ENCODE measurements around the gene TMEM147.

DNA sequence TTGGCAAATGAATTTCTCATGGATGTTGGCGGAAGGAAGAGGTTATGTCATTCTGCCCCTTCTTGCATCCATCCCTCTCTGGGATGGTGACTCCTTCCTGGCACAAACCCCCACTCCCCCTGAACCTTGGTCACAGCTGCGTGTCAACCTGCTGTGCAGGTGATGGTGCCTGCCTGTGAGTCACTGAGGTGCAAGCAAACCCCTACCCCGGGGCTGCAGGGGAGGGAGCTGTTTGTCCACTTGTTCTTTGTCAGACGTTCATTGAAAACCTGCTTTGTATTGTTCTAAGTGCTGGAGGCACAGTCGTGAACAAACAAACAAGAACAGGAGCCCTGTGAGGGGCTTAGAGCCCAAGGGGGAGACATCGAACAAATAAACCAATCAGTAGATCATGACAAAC is 14.1 kb upstream of the TMEM147 start:
- TF ChIP-seq, protein P1, sequence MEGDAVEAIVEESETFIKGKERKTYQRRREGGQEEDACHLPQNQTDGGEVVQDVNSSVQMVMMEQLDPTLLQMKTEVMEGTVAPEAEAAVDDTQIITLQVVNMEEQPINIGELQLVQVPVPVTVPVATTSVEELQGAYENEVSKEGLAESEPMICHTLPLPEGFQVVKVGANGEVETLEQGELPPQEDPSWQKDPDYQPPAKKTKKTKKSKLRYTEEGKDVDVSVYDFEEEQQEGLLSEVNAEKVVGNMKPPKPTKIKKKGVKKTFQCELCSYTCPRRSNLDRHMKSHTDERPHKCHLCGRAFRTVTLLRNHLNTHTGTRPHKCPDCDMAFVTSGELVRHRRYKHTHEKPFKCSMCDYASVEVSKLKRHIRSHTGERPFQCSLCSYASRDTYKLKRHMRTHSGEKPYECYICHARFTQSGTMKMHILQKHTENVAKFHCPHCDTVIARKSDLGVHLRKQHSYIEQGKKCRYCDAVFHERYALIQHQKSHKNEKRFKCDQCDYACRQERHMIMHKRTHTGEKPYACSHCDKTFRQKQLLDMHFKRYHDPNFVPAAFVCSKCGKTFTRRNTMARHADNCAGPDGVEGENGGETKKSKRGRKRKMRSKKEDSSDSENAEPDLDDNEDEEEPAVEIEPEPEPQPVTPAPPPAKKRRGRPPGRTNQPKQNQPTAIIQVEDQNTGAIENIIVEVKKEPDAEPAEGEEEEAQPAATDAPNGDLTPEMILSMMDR (IDR thresholded peaks at IDR 0.05): no peak
- no peak for TF ChIP-seq POLR2A (IDR thresholded peaks at IDR 0.05)
